Uterus (tissue), 2 donors: ENCODE measurements around the gene MFAP5.

Source experiments
- POLR2A ChIP-seq, 2 donors: fragments of 450-650 bp; IDR thresholded peaks; one replicate each; pipeline ENCODE4 v1.6.1; 2016; ENCODE audit warnings: antibody characterized with exemption in 2 of 2, mild to moderate bottlenecking in 1 of 2, moderate library complexity in 1 of 2
- TF ChIP-seq, protein P1 (sequence below), 4 experiments: fragments of 200-600 bp in 2 of 4; fragments of 450-650 bp in 2 of 4; sonication (generic) in 2 of 4; IDR thresholded peaks; one replicate each; pipeline ENCODE4 v1.5.1; 2016 to 2019; ENCODE audit warnings: antibody characterized with exemption in 4 of 4, mild to moderate bottlenecking in 2 of 4, moderate library complexity in 1 of 4

DNA sequence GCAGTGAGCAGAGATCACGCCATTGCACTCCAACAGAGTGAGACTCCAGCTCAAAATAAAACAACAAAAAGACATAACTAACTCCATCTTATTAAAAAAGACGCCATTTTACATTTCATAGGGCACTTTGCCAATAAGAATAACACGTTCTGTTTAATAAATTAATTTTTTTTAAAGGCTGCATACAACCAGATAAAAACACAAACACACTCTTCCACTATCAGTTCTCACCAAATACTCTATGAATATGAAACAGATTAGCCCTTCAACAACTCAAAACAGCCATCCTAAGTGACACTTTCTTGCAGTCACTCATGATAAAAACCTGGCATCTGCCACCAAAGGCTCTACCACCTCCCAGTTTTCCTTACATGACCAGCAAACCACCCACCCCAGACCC lies 66.1 kb downstream of the MFAP5 start:
- TF ChIP-seq, protein P1, sequence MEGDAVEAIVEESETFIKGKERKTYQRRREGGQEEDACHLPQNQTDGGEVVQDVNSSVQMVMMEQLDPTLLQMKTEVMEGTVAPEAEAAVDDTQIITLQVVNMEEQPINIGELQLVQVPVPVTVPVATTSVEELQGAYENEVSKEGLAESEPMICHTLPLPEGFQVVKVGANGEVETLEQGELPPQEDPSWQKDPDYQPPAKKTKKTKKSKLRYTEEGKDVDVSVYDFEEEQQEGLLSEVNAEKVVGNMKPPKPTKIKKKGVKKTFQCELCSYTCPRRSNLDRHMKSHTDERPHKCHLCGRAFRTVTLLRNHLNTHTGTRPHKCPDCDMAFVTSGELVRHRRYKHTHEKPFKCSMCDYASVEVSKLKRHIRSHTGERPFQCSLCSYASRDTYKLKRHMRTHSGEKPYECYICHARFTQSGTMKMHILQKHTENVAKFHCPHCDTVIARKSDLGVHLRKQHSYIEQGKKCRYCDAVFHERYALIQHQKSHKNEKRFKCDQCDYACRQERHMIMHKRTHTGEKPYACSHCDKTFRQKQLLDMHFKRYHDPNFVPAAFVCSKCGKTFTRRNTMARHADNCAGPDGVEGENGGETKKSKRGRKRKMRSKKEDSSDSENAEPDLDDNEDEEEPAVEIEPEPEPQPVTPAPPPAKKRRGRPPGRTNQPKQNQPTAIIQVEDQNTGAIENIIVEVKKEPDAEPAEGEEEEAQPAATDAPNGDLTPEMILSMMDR (IDR thresholded peaks at IDR 0.05) = no peak
- no peak for TF ChIP-seq POLR2A (IDR thresholded peaks at IDR 0.05)
